ENCODE data around the gene FKBP10.

The FKBP10 gene

DNA sequence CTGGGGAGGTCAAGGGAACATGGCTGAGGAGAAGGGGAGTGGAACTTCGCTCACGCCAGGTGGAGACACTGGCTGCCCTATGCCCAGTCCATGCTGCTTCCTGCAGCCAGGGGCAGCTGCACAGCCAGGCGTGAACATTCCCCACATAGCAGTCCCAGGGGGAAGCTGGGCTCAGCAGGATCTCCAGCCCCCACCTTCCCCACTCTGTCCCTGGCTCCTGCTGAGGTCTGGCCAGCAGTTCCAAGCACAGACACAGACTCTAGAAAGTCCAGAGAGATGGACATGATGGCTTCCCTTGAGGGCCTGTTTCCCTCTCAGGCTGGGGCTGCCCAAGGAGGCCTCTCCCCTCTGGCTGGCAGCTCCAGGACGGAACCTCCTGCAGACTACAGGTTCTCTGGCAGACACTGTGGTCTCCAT, 35.6 kb upstream of the FKBP10 start:
- TF ChIP-seq, protein P1, sequence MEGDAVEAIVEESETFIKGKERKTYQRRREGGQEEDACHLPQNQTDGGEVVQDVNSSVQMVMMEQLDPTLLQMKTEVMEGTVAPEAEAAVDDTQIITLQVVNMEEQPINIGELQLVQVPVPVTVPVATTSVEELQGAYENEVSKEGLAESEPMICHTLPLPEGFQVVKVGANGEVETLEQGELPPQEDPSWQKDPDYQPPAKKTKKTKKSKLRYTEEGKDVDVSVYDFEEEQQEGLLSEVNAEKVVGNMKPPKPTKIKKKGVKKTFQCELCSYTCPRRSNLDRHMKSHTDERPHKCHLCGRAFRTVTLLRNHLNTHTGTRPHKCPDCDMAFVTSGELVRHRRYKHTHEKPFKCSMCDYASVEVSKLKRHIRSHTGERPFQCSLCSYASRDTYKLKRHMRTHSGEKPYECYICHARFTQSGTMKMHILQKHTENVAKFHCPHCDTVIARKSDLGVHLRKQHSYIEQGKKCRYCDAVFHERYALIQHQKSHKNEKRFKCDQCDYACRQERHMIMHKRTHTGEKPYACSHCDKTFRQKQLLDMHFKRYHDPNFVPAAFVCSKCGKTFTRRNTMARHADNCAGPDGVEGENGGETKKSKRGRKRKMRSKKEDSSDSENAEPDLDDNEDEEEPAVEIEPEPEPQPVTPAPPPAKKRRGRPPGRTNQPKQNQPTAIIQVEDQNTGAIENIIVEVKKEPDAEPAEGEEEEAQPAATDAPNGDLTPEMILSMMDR (IDR thresholded peaks at IDR 0.05): no peak

DNA sequence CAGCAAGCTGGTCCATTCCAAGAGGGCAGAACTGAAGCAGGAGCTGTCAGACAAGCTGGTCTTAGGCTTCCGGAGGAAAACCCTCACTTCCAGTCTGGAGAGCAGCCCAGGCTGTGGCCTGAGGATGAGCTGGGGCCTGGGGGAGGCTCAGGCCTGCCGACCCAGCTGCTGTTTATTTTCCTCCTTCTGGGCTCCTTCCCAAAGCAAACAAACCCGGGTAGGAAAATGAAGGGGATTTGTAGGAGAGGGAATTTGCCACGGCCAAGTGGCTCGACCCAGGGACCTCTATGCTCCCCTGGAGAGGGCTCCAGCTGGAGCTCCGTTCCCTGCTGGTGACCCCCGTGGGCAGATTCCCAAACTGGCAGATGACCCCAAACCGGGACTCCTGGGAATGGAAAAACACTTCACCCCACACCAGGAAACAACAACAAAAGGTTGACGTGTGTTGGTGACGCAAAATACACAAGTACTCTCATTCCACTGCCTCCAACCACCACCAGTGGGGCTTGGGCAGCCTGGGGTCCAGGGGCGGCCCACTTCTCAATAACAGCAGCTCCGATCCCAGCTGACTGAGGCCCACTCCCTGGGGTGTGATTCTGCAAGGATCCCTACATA, 35.1 kb upstream of the FKBP10 start:
- TF ChIP-seq, protein P1 (IDR thresholded peaks at IDR 0.05): no peak

DNA sequence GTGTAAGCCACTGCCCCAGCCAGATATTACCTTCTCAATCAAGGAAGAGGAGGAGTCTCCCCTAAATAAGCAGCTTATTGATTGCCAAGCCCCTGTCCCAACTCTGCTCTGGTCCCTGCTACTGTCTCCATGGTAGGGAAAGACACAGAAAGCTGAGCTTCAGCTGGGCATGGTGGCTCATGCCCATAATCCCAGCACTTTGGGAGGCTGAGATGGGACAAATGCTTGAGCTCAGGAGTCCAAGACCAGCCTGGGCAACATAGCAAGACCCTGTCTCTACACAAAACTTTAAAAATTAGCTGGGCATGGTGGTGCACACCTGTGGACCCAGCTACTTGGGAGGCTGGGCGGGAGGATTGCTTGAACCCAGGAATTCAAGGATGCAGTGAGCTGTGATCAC, 32.9 kb upstream of the FKBP10 start:
- TF ChIP-seq, protein P1 (IDR thresholded peaks at IDR 0.05): no peak

DNA sequence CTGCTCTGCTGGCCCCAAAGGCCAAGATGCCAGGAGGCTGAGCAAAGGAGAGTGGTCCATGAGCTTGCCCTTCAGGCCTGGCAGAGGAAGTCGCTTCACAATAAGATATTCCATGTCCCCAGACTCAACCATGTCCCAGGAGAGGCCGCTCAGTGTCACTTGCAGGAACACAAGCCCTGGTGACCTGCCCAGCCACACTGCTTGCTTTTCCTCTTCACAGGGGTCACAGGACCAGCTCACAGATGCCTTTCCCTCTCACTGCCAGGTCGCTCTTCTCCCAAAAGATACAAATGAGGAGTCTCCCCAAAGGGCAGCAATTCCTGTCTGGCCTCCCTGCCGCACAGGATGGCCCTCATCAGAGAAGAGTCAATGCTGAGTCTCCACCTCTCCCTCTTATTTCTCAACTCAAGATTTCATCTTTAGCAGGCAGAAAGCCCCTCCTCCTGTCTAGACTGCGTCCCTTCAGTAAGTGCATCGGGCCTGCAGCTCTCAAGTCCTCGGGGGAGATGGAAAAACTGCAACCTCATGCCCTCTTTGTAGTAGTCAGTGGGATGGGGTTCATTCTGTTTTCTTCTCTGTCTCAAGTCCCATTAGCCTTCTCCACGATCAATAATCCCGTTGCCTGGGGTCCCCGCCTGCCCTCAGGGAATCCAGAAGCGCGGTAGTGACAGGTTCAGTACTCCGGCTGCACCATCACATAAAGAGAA, 31.2 kb upstream of the FKBP10 start:
- TF ChIP-seq, protein P1 (IDR thresholded peaks at IDR 0.05): no peak

DNA sequence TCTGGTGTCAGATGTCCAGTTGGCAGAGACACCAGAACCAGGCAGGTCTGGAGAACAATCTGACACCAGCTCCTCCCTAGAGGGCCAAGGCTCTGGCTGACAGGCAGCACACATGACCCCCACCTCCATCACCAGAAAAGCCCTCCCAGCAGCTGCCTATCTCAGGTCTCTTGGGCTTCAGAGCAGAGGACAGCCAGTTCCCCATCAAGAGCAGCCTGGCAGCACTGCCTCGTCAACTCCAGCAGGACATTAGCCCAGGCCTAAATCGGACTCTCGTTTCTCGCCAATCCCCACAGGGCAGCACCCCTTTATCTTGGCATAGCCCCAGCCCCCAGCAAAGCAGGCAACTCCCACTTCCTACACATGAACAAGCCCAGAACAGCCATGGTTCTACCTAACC, 30.7 kb upstream of the FKBP10 start:
- TF ChIP-seq, protein P1 (IDR thresholded peaks at IDR 0.05): no peak

DNA sequence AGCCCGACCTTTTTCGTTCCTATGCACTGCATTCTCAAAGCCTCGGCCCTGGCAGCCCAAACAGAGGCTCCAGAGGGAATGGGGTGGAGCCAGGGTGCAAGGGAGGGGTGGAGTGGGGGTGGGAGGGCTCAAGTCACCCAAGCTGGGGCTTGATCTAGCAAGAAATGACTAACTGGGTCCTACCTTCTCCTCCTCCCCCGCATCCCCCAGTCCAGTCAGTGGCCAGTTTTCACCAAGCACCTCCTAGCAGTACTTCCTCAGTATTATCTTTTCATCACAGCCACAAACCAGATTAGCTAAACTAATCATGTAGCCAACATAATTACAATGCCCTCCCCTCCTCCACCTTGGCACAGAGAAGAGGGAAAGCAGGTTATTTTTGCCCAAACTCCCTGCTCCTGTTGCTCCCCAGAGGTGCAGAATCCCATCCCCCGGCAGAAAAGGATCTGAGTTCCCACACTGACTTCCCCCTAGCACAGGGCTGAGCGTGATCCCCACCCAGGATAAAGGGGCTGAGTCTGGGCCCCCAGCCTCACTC, 28.5 kb upstream of the FKBP10 start:
- TF ChIP-seq, protein P1 (IDR thresholded peaks at IDR 0.05): no peak

DNA sequence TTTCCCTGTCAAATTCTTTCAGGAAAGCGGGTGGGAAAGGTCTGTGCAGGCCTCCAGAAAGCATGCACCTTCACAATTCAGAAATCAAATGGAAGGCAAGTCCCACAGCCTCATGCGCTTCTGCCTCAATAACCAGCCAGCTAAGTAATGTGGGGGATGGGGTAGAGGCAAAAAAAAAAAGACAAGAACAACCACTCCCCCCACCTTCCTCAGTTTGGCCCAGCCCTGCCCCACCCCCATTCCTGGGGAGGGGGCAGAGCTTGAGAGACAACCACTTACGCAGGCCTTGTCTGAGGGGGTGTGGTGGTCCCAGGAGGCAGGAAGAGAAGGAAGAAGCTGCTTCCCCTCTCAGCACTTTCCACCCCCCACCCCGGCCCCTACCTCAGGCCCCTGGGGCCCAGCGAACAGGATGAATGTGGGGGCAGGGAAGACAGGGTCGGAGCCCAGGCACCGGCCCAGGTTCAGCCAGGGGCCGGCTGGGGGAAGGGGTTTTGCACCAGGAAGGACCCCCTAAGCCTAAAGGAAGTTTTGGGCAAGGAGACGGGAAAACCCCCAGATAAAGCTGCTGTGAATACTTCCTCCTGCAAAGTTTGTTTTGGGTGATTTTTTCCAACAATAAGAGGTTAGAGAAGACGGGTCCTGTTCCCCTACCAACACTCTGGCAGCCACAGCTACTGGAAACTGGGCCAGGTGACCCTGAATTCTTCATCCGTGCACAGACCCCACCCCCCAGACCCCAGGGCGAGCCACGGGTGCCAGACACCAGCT, 27.5 kb upstream of the FKBP10 start:
- TF ChIP-seq, protein P1 (IDR thresholded peaks at IDR 0.05): no peak

Measured in LNCAP (cell line).